Measurements from ENCODE around the gene PIP4K2B. TPM values are rescaled to one million over a fixed set of nuclear protein-coding genes. Genes with fewer than 3 reads are reported as not detected.

The PIP4K2B gene
- total RNA-seq, 2 experiments from 2014 or later = 17.0 to 17.2 TPM

DNA sequence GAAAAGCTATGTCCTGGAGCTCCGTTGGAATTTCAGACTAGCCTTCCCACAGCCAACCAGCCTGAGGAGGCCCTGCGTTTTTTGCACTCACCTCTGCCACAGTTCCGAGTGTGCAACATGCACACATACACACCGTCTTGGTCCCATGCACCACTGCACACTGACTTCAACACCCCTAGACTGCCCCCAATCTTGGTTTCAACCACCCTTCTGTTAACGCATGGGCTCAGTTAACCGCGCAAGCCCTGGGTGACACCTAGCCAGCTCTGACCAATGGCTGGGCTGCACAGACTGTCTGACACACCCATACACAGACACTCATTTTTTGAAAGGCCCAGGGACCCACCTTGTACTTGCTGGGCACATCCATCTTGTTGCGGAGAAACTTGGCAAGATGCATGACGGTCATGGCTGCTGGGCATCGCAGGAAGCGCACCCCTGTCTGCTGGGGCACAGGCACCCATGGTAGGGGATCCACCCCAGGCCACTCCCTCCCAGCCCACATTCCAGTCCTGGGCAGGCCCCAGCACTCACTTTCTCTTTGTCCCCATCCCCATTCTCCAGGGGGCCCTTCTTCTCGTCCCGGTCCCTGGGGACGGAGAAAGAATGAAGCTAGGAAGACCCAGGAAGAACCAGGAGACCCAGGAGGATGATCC lies 61.2 kb downstream of the PIP4K2B start:
- TF ChIP-seq, protein P1, sequence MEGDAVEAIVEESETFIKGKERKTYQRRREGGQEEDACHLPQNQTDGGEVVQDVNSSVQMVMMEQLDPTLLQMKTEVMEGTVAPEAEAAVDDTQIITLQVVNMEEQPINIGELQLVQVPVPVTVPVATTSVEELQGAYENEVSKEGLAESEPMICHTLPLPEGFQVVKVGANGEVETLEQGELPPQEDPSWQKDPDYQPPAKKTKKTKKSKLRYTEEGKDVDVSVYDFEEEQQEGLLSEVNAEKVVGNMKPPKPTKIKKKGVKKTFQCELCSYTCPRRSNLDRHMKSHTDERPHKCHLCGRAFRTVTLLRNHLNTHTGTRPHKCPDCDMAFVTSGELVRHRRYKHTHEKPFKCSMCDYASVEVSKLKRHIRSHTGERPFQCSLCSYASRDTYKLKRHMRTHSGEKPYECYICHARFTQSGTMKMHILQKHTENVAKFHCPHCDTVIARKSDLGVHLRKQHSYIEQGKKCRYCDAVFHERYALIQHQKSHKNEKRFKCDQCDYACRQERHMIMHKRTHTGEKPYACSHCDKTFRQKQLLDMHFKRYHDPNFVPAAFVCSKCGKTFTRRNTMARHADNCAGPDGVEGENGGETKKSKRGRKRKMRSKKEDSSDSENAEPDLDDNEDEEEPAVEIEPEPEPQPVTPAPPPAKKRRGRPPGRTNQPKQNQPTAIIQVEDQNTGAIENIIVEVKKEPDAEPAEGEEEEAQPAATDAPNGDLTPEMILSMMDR (IDR thresholded peaks at IDR 0.05) = no peak
- H3K27ac Mint-ChIP-seq = no peak overlapping the region
- Histone ChIP-seq H3K27ac (ENCODE audit: low read depth in 1 of 2, low read length in 2 of 2) (no peak overlapping the region), H3K27me3 (ENCODE audit: control insufficient read depth in 1 of 2, insufficient read depth in 2 of 2, low read length in 2 of 2) (no peaks in the 10 kb centered on the region), H3K9me3 (ENCODE audit: control insufficient read depth in 1 of 2, insufficient read depth in 1 of 2, low read length in 2 of 2) (no peaks in the 10 kb centered on the region), H3K4me1 (ENCODE audit: insufficient read depth, low read length) (peaks cover 22% of the 10 kb centered on the region), H3K36me3 (ENCODE audit: insufficient read depth, low read length) (peaks cover 5% of the 10 kb centered on the region), H3K4me3 (ENCODE audit: low read length) (no peak overlapping the region)
- ChIA-PET CTCF (no interaction called here), POLR2A (interaction anchor here (1.2 kb wide), 1 partner anchor 10 kb away, joined by 3 read pairs; no protein-coding TSS in a partner anchor)
- H3K9me3 Mint-ChIP-seq = no peaks in the 10 kb centered on the region
- peaks cover 4% of the 10 kb centered on the region for H3K36me3 Mint-ChIP-seq (ENCODE audit: low read depth)
- ATAC-seq (ENCODE audit: poor library complexity) (no peak), DNase-seq (no peak)
- peaks cover 23% of the 10 kb centered on the region for H3K4me1 Mint-ChIP-seq (ENCODE audit: low read depth)
- no peak overlapping the region for H3K4me3 Mint-ChIP-seq
- H3K27me3 Mint-ChIP-seq = peaks cover 7% of the 10 kb centered on the region
- intact Hi-C loops (cut with DNase I, micrococcal nuclease) = loop anchor here in 1 of 2 experiments (5.0 kb wide), 1 partner anchor 246 kb away; no protein-coding TSS in a partner anchor

DNA sequence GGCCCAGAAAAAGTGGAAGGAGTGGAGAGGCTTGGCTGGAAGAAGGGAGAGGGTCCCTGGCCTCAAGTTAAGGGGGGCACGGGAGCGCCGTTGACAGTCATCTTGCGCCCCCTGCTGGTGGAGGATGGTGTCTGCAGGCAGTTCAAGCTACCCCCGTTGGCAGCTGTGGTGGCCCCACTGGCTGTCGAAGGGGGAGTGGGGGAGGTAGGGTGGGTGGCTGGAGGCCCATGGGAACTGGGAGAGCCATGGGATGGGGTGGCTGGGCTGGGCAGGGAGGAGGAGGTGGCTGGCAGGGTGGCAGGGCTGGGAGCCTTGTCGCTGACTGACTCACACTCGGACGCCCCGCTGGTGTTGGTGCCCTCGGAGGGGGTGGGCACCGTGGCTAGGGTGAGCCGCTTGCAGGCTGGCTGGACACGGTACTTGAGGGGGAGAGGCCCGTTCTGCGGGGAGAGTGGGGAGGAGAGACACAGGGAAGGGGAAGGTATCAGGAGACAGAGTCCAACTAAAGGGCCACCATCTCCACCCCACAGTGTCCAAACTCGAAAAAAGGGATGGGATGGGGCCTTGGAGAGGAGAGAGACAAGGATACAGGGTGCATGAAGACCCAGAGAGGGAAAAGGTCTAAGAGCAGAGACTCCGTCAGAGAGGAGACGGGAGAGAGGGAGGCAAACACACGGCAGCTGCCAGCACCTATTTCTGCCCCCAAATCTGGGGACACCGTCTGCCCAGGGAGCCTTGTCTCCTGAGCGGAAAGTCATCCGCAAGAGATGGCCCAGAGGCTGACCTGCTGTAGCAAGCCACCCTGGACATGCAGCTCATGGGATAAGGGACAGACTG lies 64.0 kb downstream of the PIP4K2B start:
- Mint-ChIP-seq H3K4me3 (no peak overlapping the region), H3K36me3 (ENCODE audit: low read depth) (peaks cover 4% of the 10 kb centered on the region), H3K9me3 (no peaks in the 10 kb centered on the region), H3K27ac (no peak overlapping the region), H3K4me1 (ENCODE audit: low read depth) (peaks cover 50% of the 10 kb centered on the region), H3K27me3 (no peaks in the 10 kb centered on the region)
- TF ChIP-seq, protein P1 (IDR thresholded peaks at IDR 0.05) = peak; percentile 93
- Histone ChIP-seq H3K4me1 (ENCODE audit: insufficient read depth, low read length) (peaks cover 45% of the 10 kb centered on the region), H3K9me3 (ENCODE audit: control insufficient read depth in 1 of 2, insufficient read depth in 1 of 2, low read length in 2 of 2) (no peaks in the 10 kb centered on the region), H3K27me3 (ENCODE audit: control insufficient read depth in 1 of 2, insufficient read depth in 2 of 2, low read length in 2 of 2) (no peaks in the 10 kb centered on the region), H3K27ac (ENCODE audit: low read depth in 1 of 2, low read length in 2 of 2) (no peak overlapping the region), H3K4me3 (ENCODE audit: low read length) (no peak overlapping the region), H3K36me3 (ENCODE audit: insufficient read depth, low read length) (peaks cover 8% of the 10 kb centered on the region)
- DNase-seq (peak; percentile 63 to 83 (median 72)), ATAC-seq (ENCODE audit: poor library complexity) (peak; percentile 46)
- POLR2A ChIA-PET = interaction anchor here (0.6 to 2.1 kb wide), 9 partner anchors 14 to 177 kb away, joined by 3 to 18 read pairs (median 5); partner anchors contain the start of genes EPOP and MLLT6
- intact Hi-C loops (cut with DNase I, micrococcal nuclease) = loop anchor here (1.0 to 5.0 kb wide), 3 partner anchors 58 to 243 kb away; no protein-coding TSS in a partner anchor
- CTCF ChIA-PET = interaction anchor here (0.5 to 2.8 kb wide), 24 partner anchors 11 to 418 kb away, joined by 3 to 70 read pairs (median 4); partner anchors contain the start of genes EPOP and MLLT6

Data from CD4-positive, alpha-beta T cell (primary cell).